Measurements from ENCODE around the gene DNER.
"Not testable (repeated sequence)": the region's sequence is repeated elsewhere in the genome, so short reads cannot be mapped to it uniquely, and the experiment has no call there.

Gene DNER

DNA sequence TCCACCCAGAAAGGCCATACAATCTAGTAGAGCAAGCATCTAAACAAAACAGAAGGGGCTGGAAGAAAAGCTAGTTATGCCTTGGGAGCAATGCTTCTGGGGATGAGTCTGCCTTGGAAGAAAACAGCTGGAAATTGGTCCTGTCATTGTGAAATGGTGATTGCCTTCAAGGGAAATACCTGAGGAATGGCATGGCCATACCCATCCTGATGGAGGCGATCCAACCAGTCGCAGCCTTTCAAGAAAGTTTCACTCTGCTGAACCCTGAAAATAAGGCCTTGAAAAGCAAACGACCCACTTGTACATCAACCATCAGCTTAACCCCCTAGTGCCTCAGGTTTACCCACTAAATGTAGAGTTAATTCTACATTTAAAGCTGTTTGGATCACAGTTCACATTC is 370.7 kb downstream of the DNER start:
- DNase-seq (ENCODE audit: low read depth in 2 of 2), result no peak

DNA sequence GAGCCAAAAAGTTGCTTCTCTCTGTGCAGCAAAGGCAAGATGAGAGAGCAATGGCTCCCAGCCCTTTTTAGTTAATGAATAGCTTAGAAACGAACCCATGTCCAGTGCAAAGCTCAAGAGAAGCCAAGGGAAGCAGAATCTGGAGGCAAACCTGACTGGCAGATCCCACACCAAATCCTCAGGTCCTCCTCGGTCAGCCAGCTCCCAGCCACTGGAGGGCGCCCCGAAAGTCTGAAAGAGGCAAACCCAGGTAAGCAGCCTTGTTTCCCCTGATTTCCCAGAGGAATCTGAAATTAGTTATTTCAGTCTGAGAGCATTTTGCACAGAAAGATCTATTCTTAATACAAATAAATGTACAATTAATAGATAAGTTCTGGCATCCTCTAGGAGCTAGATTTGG is 372.0 kb downstream of the DNER start:
- no peak for DNase-seq (ENCODE audit: low read depth in 2 of 2)

DNA sequence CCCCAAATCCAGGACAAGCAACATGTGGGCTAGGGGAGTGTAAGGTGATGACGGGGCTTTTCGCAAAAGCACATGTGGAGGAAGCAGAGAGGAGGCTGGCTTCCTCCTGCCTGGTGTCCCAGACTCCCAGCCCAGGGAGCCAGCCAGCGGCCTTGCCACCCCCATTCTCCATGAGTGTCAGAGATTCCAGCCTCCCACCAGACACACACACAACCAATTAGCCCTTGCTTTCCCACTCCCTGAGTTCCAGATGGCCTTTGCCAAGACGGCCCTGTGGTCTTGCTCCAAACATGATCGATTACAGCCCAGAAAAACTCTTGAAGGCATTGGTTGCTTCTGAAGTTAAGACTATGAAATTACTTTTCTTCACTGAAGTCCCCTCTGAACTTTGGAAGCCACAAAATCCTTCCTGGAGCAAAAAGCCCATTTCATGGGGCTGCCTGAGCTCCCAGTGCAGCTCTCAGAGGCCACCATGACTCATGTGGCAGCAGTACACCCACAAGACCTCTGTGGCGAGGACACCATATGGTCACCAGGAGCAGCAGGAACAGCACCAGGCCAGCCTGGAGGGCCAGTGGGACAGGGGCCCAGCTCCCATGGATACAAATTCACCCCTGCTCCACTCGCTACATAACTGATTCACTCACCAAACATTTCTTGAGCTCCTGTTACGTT is 374.1 kb downstream of the DNER start:
- DNase-seq (ENCODE audit: low read depth in 2 of 2), result no peak

DNA sequence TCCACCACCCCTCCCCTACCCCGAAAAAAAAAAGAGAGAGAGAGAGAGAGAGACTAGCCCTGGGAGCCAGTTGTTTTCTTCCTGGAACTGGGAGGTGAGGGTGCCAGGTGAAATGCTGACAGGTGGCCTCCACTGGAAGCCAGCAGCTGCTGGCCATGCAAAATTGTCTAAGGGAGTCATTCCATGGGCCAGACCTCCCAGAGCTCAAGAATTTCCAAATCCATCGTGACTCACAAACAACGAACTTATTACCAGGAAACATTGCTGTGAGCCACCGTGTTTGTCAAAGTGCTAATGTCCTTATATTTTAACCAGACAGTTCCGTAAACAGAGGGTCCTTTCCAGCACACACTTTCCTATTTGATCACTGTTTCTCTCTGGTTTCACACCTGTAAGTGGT is 374.7 kb downstream of the DNER start:
- no peak for DNase-seq (ENCODE audit: low read depth in 2 of 2)

DNA sequence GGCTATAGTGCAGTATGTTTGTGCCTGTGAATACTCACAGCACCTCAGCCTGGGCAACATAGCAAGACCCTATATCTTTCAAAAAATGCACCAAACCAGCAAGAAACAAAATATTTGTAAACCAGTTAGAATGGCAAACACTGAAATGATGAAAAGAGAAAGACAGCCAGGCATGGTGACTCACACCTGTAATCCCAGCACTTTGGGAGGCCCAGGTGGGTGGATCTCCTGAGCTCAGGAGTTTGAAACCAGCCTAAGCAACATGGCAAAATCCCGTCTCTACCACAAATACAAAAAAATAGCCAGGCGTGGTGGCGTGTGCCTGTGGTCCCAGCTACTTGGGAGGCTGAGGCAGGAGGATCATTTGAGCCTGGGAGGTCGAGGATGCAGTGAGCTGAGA is 375.2 kb downstream of the DNER start:
- DNase-seq (ENCODE audit: low read depth in 2 of 2), result not testable (repeated sequence)

DNA sequence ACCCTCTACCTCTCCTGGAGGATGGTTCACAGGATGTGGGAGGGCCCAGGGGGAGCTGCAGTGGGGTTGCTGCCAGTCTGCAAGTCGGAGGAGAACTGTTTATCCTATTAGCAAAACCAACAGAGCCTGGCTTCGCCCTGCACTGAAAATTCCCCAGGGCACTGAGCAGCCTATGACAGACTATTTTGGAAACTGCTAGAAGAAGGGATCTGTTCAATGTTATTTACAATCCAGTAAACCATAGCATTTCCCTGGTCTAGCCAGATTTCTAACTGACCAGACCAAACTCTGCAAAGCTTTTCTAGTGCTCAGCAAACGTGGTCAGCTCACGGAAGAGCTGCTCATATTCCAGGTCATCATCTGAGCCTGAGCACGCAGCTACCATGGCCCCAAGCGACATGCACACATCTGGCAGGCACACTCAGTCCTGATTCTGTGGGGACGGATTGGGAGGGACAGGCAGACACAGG is 378.4 kb downstream of the DNER start:
- DNase-seq (ENCODE audit: low read depth in 2 of 2), result no peak

DNA sequence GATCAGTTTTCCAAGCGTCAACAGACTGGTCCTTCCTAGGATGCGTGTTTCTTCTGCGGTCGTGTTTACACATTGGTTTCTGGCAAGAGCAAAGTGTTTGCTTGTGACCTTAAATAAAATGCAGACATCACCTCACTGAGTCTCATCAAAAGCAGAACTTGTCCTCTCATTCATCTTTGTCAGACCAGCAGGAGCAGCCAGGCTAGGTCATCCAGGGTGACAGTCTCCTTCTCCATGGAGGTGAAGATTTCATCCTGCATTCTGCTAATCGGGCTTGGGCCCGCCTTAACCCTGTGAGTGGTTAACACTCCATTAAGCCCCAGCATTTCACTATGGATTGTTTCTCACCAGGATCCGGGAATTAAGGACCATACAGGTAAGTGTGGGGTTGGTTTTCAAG is 379.0 kb downstream of the DNER start:
- no peak for DNase-seq (ENCODE audit: low read depth in 2 of 2)

DNA sequence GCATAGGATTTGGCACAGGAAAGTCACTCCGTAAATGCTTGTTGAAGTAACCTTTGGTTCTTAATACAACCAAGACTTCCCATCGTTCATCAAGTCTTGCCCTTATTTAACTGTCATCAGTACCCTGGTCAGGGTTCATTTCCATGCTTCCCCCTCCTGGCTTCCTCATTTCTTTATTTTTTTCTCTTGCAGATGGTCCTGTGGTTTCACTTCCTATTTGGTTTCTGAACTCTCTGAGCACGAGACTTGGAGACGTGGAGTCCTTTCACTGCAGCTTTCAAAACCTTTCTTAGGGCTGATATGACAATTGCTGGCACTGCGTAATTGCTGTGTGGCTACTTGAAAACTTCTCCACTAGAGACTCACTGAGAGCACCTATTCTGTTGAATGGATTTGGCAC is 383.4 kb downstream of the DNER start:
- DNase-seq (ENCODE audit: low read depth in 2 of 2), result no peak

DNA sequence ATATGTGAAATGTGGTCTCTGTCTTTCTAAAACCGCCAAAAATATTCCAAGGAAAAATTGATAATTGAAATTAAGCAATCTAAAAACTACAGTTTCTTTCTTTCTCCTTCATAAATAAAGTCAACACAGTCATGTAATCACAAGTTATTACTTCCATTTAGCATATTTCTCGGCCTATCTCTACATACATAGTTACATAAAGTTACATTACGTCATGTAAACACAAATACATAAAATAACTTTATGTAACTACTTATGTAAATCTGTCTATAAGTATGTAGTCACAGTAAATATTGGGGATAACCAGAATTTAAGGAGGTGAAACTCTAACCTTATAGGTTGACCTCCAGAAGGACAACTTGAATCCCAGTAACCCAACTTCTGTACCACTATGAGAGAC is 394.8 kb downstream of the DNER start:
- DNase-seq (ENCODE audit: low read depth in 2 of 2), result no peak

DNA sequence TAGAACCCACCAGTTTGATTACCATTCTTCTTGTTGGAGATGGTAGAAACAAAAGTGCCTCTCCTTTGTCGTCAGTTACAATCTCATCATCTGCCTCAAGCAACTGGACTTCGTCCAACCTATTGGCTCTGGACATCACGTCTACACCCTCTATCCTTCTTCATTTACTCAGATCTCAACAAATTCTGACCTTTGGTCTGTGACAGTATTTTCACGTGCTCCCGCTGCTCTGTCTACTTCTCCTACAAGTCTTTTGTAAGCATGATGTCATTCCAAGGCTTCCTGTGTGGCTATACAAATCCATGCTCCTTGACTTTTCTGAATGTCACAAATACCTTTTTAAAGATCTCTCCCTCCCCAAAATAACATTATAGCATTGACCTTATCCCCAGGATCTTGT is 400.2 kb downstream of the DNER start:
- DNase-seq (ENCODE audit: low read depth in 2 of 2), result no peak

DNA sequence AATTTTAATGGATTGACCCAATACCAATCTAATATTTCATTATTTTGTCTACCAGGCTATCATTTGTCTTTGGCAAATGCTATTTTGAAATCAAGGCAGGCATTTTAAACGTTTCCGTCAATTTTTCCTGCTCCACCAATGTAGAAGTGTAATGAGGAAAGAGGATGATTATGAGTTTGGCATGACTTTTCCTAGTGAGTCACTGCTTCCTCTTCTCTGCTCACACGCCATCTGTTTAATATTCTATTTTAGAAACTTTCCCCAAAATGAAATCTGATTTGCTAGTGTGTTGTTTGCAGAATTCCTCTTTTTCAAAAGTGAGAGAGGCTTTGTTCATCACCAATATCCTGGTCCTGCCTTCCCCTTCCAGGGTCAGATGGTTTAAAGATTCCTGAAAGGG is 400.8 kb downstream of the DNER start:
- peak; percentile 6 to 9 for DNase-seq (ENCODE audit: low read depth in 2 of 2)
